Esophagus squamous epithelium (tissue), 4 donors: ENCODE measurements around the gene DBP.

Experiments
- POLR2A ChIP-seq, 4 donors: fragments of 450-650 bp; IDR thresholded peaks; one replicate each; pipeline ENCODE4 v1.6.1; 2017; ENCODE audit warnings: antibody characterized with exemption in 4 of 4, mild to moderate bottlenecking in 4 of 4, moderate library complexity in 3 of 4
- TF ChIP-seq, protein P1 (sequence below), 6 experiments: fragments of 450-650 bp in 4 of 6; fragments of 200-600 bp in 2 of 6; sonication (generic) in 2 of 6; IDR thresholded peaks; one replicate each; pipeline ENCODE4 v1.5.1; 2016 to 2019; ENCODE audit warnings: antibody characterized with exemption in 6 of 6, mild to moderate bottlenecking in 4 of 6, moderate library complexity in 4 of 6

DNA sequence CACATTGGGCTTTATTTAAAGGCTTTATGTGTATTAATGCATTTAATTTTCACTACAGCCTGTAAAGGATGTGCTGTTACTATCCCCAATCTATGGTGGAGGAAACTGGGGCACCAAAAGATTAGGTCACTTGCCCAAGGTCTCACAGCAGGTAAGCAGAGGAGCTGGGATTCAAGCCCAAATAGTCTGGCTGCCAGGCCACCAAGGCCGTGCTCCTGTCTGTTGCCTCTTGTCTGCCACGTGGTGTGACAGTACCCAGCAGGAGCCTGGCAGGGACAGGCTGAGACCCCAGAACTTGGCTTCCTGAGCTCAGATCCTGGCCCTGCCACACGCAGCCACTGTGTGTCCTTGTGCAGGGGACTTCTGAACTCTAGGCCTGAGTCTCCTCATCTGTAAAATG, 31.2 kb upstream of the DBP start:
- TF ChIP-seq, protein P1, sequence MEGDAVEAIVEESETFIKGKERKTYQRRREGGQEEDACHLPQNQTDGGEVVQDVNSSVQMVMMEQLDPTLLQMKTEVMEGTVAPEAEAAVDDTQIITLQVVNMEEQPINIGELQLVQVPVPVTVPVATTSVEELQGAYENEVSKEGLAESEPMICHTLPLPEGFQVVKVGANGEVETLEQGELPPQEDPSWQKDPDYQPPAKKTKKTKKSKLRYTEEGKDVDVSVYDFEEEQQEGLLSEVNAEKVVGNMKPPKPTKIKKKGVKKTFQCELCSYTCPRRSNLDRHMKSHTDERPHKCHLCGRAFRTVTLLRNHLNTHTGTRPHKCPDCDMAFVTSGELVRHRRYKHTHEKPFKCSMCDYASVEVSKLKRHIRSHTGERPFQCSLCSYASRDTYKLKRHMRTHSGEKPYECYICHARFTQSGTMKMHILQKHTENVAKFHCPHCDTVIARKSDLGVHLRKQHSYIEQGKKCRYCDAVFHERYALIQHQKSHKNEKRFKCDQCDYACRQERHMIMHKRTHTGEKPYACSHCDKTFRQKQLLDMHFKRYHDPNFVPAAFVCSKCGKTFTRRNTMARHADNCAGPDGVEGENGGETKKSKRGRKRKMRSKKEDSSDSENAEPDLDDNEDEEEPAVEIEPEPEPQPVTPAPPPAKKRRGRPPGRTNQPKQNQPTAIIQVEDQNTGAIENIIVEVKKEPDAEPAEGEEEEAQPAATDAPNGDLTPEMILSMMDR (IDR thresholded peaks at IDR 0.05): no peak
- TF ChIP-seq POLR2A (IDR thresholded peaks at IDR 0.05): no peak
